Activated CD4-positive, alpha-beta T cell treated with anti-CD3 and anti-CD28 coated beads for 48 hours (primary cell): ENCODE data around the gene PDGFC.
"Not testable (repeated sequence)": the region's sequence is repeated elsewhere in the genome, so short reads cannot be mapped to it uniquely, and the experiment has no call there.

ENCODE experiments used
- DNase-seq: peaks from one replicate; pipeline ENCODE4 v3.0.0-alpha.2; 2020

Gene PDGFC

DNA sequence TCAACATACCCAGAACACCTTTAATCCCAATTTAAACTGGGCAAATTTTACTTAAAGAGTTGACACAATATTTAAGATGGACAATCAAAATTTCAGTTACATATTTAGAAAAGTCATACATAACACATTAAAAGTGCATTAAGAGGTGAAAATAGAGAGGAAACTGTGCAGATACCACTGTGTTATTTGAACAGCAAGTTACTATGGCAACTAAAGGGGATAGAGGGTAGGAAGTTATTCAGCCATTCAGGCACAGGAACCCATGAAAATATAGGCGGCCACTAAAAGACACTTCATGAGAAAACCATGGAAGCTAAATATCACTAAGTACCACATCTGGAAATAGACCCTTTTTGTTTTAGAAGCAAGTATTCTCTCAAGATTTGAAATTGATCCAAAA, 75.1 kb downstream of the PDGFC start:
- DNase-seq: no peak

DNA sequence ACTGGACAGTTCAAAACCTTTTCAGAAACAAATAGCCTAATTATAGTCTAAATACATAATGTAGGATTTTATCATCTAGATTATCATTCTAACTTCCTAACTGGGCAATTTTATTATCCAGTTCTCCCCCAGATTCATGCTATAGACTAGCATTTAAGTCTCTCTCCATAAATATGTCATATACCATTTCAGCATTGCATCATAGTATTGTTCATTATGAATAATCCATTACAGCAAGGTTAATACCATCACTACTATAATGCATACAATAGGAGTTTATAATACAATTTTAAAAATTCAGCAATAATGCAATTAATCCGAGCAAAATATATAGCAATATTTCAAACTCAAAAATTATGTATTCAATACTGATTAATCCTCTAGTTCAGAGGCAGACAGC, 77.4 kb downstream of the PDGFC start:
- no peak for DNase-seq

DNA sequence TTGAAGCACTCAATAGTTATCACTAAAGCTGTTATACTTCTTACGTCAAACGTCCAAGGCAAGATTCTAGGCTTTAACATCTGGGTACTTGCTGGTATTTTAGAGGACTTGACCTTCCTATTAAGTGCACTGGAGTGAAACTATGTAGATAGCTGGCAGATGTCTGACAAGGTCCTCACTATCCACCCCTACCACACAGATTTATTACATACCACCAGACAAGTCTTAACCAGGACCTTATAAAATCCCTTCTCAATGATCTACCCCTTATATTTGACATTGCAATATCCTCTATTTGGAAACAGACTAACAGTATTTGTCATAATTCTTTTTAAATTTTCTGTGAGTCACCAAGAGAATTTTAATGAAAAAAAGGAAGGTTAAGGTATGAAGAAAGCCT, 78.8 kb downstream of the PDGFC start:
- DNase-seq: no peak

DNA sequence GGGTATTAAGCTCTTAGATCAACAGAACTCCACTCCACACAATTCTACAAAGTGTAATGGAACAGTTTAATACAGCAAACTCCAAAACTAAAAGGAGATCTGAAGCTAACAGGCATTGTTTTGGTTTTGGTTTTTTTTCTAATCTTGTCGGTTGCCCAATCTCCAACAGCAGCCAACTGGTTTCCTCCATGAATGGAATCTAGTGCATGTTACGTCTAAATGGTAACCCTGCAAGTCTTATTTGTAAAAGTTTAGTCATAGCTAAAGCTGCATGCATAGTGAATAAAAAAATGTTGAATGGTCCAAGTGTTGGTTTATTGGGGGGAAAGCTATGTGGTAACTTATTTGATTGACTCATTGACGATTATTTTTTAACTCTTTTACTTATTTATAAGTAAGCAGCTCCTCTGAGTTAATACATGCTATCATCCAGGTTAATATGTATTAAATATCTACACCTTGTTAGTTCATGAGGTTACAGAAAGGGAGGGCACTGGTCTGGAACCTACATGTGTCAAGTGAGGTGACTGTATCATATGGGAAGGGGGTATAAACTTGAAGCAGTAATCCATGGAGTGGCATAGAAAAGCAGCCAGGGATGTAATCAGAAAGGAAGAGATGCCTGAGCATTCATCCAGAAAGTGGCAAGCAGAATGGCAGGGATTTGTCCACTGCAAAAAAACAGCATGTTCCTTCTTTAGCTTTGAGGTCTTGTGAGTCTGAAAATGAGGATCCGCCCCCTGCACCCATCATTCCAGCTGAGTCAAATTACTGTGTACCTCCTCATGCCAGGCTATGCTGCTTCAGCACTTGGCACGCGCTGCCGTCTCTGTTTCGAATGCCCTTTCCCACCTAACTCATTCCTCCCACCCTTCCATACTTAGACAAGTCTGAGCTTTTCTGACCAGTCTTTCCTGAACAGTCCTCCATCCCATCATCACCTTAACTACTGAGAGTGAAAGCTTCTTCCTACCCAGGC, 81.7 kb downstream of the PDGFC start:
- DNase-seq: no peak

DNA sequence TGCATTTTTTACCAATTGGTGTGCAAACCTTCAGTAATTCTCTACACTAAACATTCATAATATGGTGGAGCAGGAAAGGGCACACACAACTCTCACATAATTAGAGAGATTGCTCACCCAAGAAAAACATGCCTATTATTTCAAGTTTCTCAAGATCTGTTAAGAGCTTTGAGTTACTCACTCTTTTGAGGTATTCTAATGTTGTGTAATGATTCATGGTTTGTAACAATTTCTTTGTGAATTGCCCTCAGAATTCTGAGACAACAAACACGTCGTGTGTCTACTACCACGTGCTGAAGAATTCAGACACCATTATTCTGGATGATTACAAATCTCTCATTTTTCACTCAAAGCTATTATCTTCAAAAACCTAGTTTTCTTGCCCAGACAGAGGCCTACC, 82.8 kb downstream of the PDGFC start:
- DNase-seq: no peak

DNA sequence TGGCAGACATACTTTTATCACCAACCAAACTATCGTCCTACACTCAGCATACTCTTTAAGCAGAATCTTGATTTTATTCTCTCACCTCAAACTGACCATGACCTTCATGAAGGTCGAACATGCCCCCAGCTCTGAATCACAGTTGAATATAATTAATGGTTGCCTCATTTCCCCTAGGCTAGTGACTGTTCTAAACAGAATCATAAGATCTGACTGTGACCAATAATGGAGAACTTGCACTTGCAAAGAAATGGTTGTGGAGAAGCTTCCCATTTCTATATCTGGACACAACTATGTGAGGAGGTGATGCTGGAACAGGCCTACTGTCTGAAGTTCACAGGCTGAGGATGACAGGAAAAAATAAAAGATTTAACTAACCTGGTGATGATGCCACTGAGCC, 85.1 kb downstream of the PDGFC start:
- no peak for DNase-seq

DNA sequence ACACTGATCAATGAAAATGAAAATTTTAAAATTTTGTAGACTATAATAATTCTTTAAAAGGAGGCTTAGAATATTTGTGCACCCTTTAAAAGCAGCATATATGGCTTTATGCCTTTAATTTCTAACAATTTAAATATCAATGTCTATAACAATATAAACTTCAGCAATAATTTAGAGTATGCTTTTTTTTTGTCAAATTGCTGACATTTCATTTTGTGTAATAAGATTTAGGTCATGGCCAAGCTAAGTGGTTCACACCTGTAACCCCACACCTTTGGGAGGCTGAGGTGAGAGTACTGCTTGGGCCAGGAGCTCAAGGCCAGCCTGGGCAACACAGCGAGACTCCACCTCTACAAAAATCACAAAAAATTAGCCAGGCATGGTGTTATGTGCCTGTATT, 86.2 kb downstream of the PDGFC start:
- DNase-seq: no peak

DNA sequence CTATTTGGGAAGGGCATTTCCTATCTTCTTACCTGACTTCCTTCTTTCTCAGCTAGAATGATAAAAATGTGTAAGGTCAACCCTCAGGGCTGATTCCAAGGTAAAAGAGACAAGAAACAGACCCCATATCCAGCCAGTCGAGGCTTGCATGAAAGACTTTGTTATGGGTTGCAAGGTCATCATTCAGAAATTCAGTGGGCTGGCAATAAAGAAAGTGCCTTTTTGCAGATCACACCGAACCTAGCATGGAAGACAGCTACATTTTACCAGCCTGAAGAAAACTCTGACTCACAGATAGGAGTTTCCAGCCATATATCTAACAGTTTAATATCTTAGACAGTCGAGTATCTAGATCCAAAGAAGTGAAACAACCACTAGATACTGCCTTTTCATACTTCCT, 87.4 kb downstream of the PDGFC start:
- DNase-seq: no peak

DNA sequence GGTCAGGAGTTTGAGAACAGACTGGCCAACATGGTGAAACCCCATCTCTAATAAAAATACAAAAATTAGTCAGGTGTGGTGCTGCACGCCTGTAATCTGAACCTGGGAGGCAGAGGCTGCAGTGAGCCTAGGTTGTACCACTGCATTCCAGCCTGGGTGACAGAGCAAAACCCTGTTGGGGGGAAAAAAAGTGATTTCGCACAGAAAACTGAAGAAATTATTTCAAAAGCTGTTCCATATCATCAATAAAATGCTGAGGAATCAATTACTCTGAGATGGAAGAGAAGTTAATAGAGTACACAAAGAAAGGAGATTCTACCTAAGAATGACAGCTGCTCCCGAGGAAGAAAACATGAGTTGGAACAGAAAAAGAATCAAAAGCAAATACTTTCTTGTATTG, 95.9 kb downstream of the PDGFC start:
- DNase-seq: no peak

DNA sequence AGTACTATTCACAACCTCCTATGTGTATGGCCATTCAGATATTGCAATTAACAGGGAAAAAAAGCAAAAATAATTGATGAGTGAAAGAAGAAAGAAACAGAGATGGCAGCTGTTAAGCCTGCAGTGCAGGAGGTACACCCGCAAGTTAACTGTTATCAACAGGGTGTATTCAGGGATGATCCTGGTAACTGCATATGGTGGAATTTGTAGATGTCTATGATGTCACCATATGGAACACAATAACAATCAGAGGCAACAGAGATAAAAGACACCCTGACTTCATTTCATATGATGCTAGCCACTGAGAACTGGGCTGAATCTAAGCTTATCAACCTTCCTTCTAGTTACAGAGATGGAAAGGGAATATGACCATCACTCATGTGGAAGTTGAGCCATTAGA, 96.5 kb downstream of the PDGFC start:
- DNase-seq: no peak

DNA sequence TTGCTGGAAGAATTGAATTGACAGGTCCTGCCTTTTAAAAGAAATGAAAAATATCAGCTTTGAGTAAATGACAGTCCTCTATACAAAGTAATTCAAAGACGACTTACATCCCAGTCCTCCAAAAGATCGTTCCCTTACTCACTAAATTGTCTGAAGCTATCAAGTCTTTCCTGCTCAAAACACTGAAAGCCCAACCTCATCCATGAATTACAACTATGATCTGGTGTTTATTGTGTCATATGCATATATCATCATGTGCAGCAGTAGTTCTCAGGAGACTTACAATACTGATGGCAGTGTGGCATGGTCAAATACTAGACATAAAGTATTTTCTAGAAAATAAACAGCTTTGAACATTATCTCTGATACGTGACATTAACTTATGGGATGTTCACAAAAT, 97.8 kb downstream of the PDGFC start:
- DNase-seq: no peak

DNA sequence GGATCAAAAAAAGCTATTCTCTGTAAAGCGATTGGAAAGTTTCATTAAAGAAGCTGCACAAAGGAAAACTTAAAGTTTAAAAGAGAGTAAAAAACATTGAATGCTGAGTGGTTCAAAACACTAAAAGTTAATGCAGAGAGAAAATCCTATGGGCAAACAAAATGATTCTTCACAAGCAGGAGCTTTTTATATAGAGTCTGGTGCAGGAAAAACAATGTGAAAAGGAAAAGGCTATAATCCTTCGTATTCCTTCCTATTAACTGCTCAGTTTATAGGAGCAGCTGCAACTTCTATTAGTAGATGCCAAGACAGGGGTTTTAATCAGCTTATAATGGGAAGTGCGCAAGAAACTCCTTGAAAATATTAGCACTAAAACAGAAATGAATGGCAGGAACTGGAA, 100.7 kb downstream of the PDGFC start:
- no peak for DNase-seq

DNA sequence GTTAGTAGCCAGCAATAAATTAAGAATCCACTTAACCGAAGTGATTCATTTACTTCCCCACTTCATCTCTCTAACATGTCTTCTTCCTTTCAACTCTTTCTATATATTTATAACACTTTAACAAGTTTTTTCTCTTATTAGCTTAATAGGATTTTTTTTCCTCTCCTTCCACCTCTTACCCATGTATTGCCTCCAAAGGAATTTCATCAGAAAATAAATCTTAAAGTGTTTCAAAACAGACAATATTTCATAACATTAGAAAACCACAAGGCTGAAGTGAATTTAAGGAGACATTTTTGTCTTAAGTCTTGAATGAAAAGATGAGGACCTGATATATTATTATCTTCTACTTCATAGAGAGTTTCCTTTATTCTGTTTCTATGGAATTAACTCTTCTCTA, 101.5 kb downstream of the PDGFC start:
- no peak for DNase-seq

DNA sequence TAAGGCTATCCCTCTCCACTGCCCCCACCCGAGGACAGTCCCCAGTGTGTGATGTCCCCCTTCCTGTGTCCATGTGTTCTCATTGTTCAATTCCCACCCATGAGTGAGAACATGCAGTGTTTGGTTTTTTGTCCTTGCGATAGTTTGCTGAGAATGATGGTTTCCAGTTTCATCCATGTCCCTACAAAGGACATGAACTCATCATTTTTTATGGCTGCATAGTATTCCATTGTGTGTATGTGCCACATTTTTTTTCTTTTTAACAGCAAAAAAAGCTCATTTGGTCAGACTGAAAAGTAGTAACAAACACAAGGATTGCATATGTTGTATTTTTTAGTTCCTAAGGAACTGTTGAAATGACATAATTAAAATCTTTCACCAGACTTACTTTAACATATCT, 105.5 kb downstream of the PDGFC start:
- not testable (repeated sequence) for DNase-seq

DNA sequence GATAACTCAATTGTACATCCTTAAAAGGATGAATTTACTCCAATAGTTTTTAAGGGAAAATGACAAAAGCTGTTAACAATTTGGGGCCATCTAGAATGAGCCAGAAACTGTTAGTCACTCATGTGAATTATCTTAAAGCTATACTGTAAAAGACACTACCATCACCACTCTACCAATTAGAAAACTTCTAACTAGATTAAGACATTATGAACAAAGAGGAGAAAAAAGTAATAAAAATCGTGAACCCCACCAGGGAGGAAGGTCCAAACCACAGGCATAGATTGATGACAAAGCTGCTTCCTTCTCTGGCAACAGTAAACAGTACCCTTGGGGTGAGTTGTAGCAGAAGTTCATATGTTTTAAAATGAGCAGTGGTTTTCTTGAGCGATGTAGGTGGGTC, 106.1 kb downstream of the PDGFC start:
- no peak for DNase-seq

DNA sequence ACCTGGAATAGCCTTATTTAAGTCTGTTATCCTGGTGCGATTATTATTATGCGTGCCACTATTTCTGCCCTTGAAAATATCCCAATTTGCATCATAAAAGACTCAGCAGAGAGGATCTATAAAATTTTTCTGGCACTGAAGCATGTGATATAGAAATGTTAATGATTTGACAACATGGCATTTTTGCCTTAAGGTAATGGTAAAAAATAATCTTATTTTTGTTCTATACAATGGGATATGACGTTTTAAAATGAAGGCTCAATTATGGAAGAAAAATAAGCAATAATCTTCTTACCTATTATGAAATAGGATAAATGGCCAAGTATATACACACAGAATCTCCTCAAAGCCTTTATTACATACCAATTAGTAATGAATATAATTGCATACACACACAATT, 113.5 kb downstream of the PDGFC start:
- DNase-seq: no peak

DNA sequence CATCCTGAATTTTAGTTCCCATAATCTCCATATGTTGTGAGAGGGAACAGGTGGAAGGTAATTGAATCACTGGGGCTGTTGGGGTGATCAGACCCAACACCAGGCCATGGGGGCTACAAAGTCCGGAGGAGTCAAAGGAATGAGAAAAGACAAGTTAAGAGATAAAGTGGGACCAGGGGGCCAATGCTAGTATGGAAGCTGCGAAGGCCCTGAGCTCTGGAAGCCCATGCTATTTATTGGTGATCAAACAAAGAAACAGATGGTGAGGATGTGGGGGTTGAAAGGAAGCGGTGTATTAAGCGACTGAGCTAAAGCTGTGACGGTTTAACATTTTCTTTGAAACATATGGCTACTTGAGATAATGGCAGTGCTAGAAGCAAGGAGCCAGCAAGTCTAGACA, 132.8 kb downstream of the PDGFC start:
- no peak for DNase-seq

DNA sequence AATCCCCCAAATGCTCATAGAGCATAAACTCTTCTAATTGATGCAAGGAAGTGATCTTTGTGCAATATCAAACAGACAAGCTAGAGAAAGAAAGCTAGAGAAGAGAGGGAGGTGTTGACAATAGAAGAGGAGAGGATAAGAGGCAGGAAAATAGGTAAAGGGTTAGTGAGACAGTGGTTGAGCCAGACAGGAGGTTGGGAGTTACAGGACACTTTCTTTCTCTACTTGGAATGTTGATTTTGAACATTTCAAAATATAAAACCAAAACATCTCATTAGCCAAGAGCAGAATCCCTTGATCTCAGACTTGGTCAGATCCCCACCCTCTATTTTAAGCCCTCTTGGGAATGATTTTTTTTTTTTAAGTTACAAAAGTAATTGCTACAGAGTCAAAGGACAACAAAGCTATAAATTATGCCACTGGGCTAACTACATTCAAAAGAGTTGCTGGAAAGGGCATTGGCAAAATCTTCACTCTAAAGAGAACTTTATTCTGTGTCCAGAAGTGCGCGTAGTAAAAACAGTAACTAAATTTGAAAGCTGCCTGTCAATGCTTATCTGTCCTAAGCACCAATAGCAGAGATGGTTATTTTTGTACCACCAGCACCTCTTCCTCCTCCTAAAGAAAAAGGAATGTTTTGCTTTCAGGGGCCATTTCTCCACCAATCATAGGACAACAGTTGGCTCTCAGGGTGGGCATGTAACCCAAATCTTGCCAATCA, 133.8 kb downstream of the PDGFC start:
- no peak for DNase-seq

DNA sequence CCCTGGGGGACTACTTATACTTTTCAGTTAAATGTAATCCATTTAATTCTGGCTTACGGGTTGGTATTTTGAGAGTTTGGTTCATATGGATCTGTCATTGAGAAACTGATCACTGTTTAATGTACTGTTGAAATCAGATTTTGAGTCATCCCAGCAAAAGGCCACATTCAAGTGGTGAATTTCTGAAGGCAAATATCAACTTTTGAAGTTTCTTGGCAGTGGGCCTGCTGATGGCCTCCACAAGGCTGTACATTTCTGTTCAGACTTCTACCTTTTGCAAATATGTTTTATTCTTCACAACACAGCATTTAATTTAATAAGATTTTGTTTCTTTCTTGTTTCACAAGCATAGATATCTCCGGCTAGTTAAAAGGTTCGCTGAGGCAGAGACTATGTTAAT, 138.7 kb downstream of the PDGFC start:
- no peak for DNase-seq

DNA sequence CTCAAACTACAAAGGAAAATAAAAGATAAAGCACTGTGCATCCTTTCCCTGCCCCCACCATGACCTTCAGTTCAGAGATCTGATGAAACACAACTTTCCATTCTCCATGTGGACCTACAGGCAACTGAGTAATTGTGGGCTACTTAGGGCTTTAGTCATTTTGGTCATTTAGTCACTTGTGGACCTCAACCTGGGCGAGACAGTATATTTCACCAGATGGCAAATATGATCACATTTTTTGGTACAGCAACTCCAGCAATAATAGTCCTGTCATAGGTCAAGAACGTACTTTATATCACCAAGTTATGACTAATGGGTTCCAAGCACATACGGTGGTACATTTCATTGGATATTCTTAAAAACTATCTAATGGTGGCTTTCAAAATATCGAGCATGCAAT, 141.2 kb downstream of the PDGFC start:
- DNase-seq: no peak

DNA sequence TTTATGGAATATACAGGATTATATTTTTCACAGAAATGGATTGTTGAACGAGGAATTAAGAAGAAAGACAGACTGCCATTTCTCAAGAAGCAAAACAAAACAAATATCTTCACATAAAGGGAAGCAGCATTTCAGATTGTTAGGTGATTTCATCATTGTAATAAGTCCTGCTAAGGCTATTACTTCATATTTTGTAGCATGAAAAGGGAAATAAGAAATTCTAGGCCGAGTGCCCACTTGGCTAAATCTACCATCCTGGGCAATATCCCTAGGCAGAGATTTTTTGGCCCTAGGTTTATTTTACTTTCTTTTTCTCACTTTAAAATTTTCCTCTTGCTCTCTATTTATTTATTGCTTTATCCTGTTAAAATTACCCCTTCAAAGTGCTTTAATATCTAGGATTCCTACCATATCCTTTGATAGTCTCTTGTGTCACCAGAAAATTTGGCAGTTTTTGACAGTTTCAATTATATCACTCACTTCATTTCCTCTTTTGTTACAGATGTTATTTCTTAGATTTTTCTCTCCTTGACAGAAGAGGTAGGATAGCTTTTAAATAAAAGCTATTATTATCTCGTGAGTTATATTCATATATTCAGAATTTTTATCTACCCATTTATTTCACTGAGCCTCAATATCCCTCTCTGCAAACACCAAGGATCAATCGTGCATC, 142.3 kb downstream of the PDGFC start:
- no peak for DNase-seq

DNA sequence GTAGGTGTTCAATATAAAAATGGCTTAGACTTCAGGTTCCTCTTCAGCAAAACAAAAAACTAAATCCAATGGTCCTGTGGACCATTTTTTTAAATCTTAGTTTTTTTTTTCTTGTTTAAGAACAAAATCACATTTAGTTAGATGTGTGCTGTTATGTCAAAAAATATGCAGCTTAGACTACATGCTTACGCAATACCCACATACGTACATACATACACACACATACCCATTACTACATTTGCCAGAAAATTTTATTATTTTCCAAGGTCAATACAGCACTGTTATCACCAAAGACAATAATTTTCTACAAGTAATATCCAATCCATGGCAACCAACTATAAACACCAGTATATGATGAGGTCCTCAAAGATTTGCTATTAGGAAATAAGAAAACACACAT, 144.1 kb downstream of the PDGFC start:
- DNase-seq: no peak

DNA sequence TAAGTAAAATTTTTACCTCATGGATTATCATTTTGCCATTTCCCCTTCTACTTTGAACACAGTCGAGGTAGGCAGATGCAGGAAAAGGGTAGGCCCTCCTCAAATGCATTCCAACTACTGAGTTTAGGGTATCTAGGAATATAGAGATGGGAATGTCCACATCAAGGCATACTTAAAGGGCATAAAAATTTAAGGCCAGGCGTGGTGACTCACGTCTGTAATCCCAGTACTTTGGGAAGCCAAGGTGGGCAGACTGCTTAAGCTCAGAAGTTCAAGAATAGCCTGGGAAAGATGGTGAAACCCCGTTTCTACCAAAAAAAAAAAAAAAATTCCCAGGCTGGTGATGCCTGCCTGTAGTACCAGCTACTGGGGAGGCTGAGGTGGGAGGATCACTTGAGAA, 146.5 kb downstream of the PDGFC start:
- DNase-seq: no peak
